IMR-90 (cell line): Measurements from ENCODE around the gene CFAP61. TPM values are rescaled to one million over a fixed set of nuclear protein-coding genes. Genes with fewer than 3 reads are reported as not detected.

Experiments used
- ATAC-seq: fragments of 200-7000 bp; cut with Tn5 transposase; 2 replicates; pipeline ENCODE4 v1.9.1; 2020; ENCODE audit warnings: low read depth, mild to moderate bottlenecking, moderate library complexity
- BruUV-seq: library from RNA; stranded (reverse); fragments of 400-500 nt; replicated peaks from 2 replicates; lab custom pipeline; 2021; lab: Mats Ljungman, UMichigan
- CTCF ChIA-PET: fragments of 300-600 bp; formaldehyde crosslinking; extraction: SDS; loops from one replicate; lab custom pipeline; 2021; ENCODE audit warnings: antibody characterized with exemption; lab: Yijun Ruan, JAX
- POLR2A ChIA-PET: fragments of 300-600 bp; sonication (Branson Sonifier 250); formaldehyde crosslinking; loops from one replicate; lab custom pipeline; 2022; ENCODE audit warnings: antibody characterized with exemption; ENCODE audit not compliant: unreplicated experiment; lab: Charles Lee
- DNase-seq: peaks from one replicate; pipeline ENCODE4 v3.0.0; 2013
- H2AFZ ChIP-seq: replicated peaks from 2 replicates; pipeline ENCODE3; 2013; ENCODE audit warnings: low read length, mild to moderate bottlenecking; ENCODE audit not compliant: poor library complexity
- H2AK5ac ChIP-seq: 2 replicates; pipeline ENCODE4 v1.6.1; 2013; ENCODE audit warnings: low read depth, low read length, inconsistent platforms
- H2AK9ac ChIP-seq: replicated peaks from 2 replicates; pipeline ENCODE3; 2013; ENCODE audit warnings: mild to moderate bottlenecking, low read depth, low read length, moderate library complexity; ENCODE audit not compliant: poor library complexity
- H2BK120ac ChIP-seq: 2 replicates; pipeline ENCODE4 v1.6.1; 2013; ENCODE audit warnings: low read depth, low read length, inconsistent platforms
- H2BK15ac ChIP-seq: 3 replicates; pipeline ENCODE4 v1.6.1; 2013; ENCODE audit warnings: low read depth, low read length, inconsistent platforms
- H2BK20ac ChIP-seq: 2 replicates; pipeline ENCODE4 v1.6.1; 2013; ENCODE audit warnings: low read depth, mild to moderate bottlenecking, inconsistent platforms, low read length, moderate library complexity
- H2BK5ac ChIP-seq: 2 replicates; pipeline ENCODE4 v1.6.1; 2013; ENCODE audit warnings: mild to moderate bottlenecking, low read depth, low read length, inconsistent platforms; ENCODE audit not compliant: poor library complexity, severe bottlenecking
- H3K14ac ChIP-seq: replicated peaks from 2 replicates; pipeline ENCODE4 v1.6.1; 2013; ENCODE audit warnings: low read depth, low read length, inconsistent platforms
- H3K18ac ChIP-seq: 2 replicates; pipeline ENCODE4 v1.6.1; 2013; ENCODE audit warnings: low read depth, low read length, control low read depth
- H3K23ac ChIP-seq: 2 replicates; pipeline ENCODE4 v1.6.1; 2013; ENCODE audit warnings: low read depth, low read length, inconsistent platforms
- H3K27ac ChIP-seq: 2 replicates; pipeline ENCODE4 v1.5.1; 2013; ENCODE audit warnings: mild to moderate bottlenecking, control low read depth, low read length; ENCODE audit not compliant: insufficient read depth
- H3K27me3 ChIP-seq: 2 replicates; pipeline ENCODE4 v1.6.1; 2013; ENCODE audit warnings: low read length; ENCODE audit not compliant: control insufficient read depth, insufficient read depth
- H3K36me3 ChIP-seq: 2 replicates; pipeline ENCODE4 v1.6.1; 2013; ENCODE audit warnings: low read length, mixed read lengths; ENCODE audit not compliant: control insufficient read depth, insufficient read depth
- H3K4ac ChIP-seq: 2 replicates; pipeline ENCODE4 v1.6.1; 2013; ENCODE audit warnings: low read depth, low read length, inconsistent platforms
- H3K4me1 ChIP-seq: 2 replicates; pipeline ENCODE4 v1.6.1; 2013; ENCODE audit warnings: low read length, mixed read lengths; ENCODE audit not compliant: control insufficient read depth, insufficient read depth
- H3K4me2 ChIP-seq: 2 replicates; pipeline ENCODE4 v1.6.1; 2013; ENCODE audit warnings: low read depth, mild to moderate bottlenecking, control low read depth, low read length, moderate library complexity
- H3K4me3 ChIP-seq: 2 replicates; pipeline ENCODE4 v1.5.1; 2013; ENCODE audit warnings: low read depth, mild to moderate bottlenecking, control low read depth, low read length, moderate library complexity; ENCODE audit not compliant: insufficient read depth
- H3K56ac ChIP-seq: 2 replicates; pipeline ENCODE4 v1.6.1; 2013; ENCODE audit warnings: low read length, inconsistent platforms; ENCODE audit not compliant: insufficient read depth; ENCODE audit errors: extremely low read depth
- H3K79me1 ChIP-seq, 2 experiments: 2 replicates each; pipeline ENCODE4 v1.6.1; 2013; ENCODE audit warnings: low read length in 2 of 2, inconsistent platforms in 1 of 2, low read depth in 1 of 2
- H3K9ac ChIP-seq: 2 replicates; pipeline ENCODE4 v1.6.1; 2013; ENCODE audit warnings: low read depth, low read length, control low read depth
- H3K9me1 ChIP-seq: 2 replicates; pipeline ENCODE4 v1.6.1; 2013; ENCODE audit warnings: low read length, inconsistent platforms; ENCODE audit not compliant: insufficient read depth
- H3K9me3 ChIP-seq: 2 replicates; pipeline ENCODE4 v1.6.1; 2013; ENCODE audit warnings: low read length; ENCODE audit not compliant: control insufficient read depth, insufficient read depth
- H4K20me1 ChIP-seq: 2 replicates; pipeline ENCODE4 v1.6.1; 2013; ENCODE audit warnings: low read length, inconsistent platforms; ENCODE audit not compliant: insufficient read depth
- H4K5ac ChIP-seq: 2 replicates; pipeline ENCODE4 v1.6.1; 2013; ENCODE audit warnings: mild to moderate bottlenecking, low read depth, low read length, control low read depth
- H4K8ac ChIP-seq, 2 experiments: 2 replicates each; pipeline ENCODE4 v1.6.1; 2013; ENCODE audit warnings: low read depth in 2 of 2, low read length in 2 of 2, control low read depth in 1 of 2, inconsistent platforms in 1 of 2
- H4K91ac ChIP-seq: 2 replicates; pipeline ENCODE4 v1.6.1; 2013; ENCODE audit warnings: low read depth, low read length, inconsistent platforms; ENCODE audit not compliant: insufficient read depth
- BHLHE40 ChIP-seq: fragments of 150-350 bp; IDR thresholded peaks from 2 replicates; pipeline ENCODE4 v1.6.1; 2016; ENCODE audit warnings: mild to moderate bottlenecking, low read depth, low read length
- CEBPB ChIP-seq: IDR thresholded peaks from 2 replicates; pipeline ENCODE4 v1.6.1; 2012; ENCODE audit warnings: low read depth, low read length, improper control_type of control experiment
- CHD1 ChIP-seq: IDR thresholded peaks from 2 replicates; pipeline ENCODE4 v1.6.1; 2012; ENCODE audit warnings: low read depth, low read length, improper control_type of control experiment
- CTCF ChIP-seq: conservative IDR thresholded peaks from 2 replicates; pipeline ENCODE4 v1.5.1; 2012; ENCODE audit warnings: mild to moderate bottlenecking, low read depth, low read length, improper control_type of control experiment
- ELK1 ChIP-seq: fragments of 150-350 bp; IDR thresholded peaks from 2 replicates; pipeline ENCODE4 v1.6.1; 2016; ENCODE audit warnings: low read depth, mild to moderate bottlenecking, low read length, moderate library complexity, borderline replicate concordance
- FOS ChIP-seq: fragments of 150-350 bp; IDR thresholded peaks from 2 replicates; pipeline ENCODE4 v1.6.1; 2016; ENCODE audit warnings: low read depth, low read length
- MAFK ChIP-seq: IDR thresholded peaks from 2 replicates; pipeline ENCODE4 v1.6.1; 2012; ENCODE audit warnings: low read depth, low read length, improper control_type of control experiment
- MAZ ChIP-seq: IDR thresholded peaks from 2 replicates; pipeline ENCODE4 v1.6.1; 2012; ENCODE audit warnings: low read depth, mild to moderate bottlenecking, low read length, improper control_type of control experiment, moderate library complexity, borderline replicate concordance
- NFE2L2 ChIP-seq: fragments of 150-350 bp; IDR thresholded peaks from 2 replicates; pipeline ENCODE4 v1.6.1; 2016; ENCODE audit warnings: low read depth, mild to moderate bottlenecking, low read length
- POLR2A ChIP-seq: IDR thresholded peaks from 2 replicates; pipeline ENCODE4 v1.6.1; 2012; ENCODE audit warnings: mild to moderate bottlenecking, low read depth, low read length
- RFX5 ChIP-seq: IDR thresholded peaks from 2 replicates; pipeline ENCODE4 v1.8.0; 2012; ENCODE audit warnings: low read depth, mild to moderate bottlenecking, low read length, moderate library complexity
- SMC3 ChIP-seq: fragments of 150-350 bp; IDR thresholded peaks from 2 replicates; pipeline ENCODE4 v1.6.1; 2016; ENCODE audit warnings: low read depth, mild to moderate bottlenecking, antibody characterized with exemption, low read length, moderate library complexity
- USF2 ChIP-seq: fragments of 150-350 bp; IDR thresholded peaks from 2 replicates; pipeline ENCODE4 v1.6.1; 2017; ENCODE audit warnings: mild to moderate bottlenecking, antibody characterized with exemption, low read length, low read depth
- WGBS, 2 experiments: methylation state at CpG; one replicate each; pipeline versions ENCODE4 v1.1.5 to v1.1.7; 2013; ENCODE audit warnings: missing lambda C conversion rate in 2 of 2; ENCODE audit not compliant: insufficient read length in 1 of 2; ENCODE audit errors: extremely low coverage in 2 of 2; 5-methylcytosine and 5-hydroxymethylcytosine counted together
- dilution Hi-C: fragments of 300-500 bp; cut with HindIII; formaldehyde crosslinking; loops from one replicate; pipeline ENCODE4 v1.14.3; 2018; ENCODE audit warnings: low sequenced_read_pairs; ENCODE audit not compliant: unreplicated experiment
- in situ Hi-C: fragments of 300-500 bp; cut with MboI; formaldehyde crosslinking; loops from 3 replicates; pipeline ENCODE4 v1.14.3; 2019; ENCODE audit warnings: low sequenced_read_pairs, inconsistent platforms, mixed read lengths
- intact Hi-C: fragments of 100-400 bp; cut with micrococcal nuclease; formaldehyde crosslinking; loops from 2 replicates; pipeline ENCODE4 v1.10.0; 2022
- polyA plus RNA-seq, 3 experiments: library from polyadenylated mRNA; depleted of rRNA; stranded (reverse); fragments of >200 nt; gene quantifications; 2 replicates each; pipeline ENCODE4 v1.2.3, GENCODE V29; 2012; ENCODE audit warnings: low replicate concordance in 1 of 3
- total RNA-seq: library from RNA; depleted of rRNA; stranded (reverse); fragments of >200 nt; gene quantifications from 2 replicates; pipeline ENCODE4 v1.2.3, GENCODE V29; 2012

CFAP61 gene
- total and polyA plus RNA-seq, 2 of the 4 experiments (the other 2 are of a cell fraction), result 0.07 TPM; not detected in 1

- CTCF ChIA-PET, result no interaction called here
- Histone ChIP-seq H3K9me1 (peaks cover 19% of the 10 kb centered on the region), H4K20me1 (peaks cover 21% of the 10 kb centered on the region), H4K91ac (no peak overlapping the region), H3K23ac (no peak overlapping the region), H3K14ac (no peak overlapping the region), H3K56ac (no peak overlapping the region), H3K18ac (no peak overlapping the region), H3K4me2 (no peak overlapping the region), H2BK15ac (no peak overlapping the region), H3K27me3 (no peaks in the 10 kb centered on the region), H3K36me3 (peaks cover 6% of the 10 kb centered on the region; the same call in 1 of the 2 replicates), H3K79me1 (peaks cover 24 to 68% of the 10 kb centered on the region in 2 experiments), H3K9ac (no peak overlapping the region), H3K4me3 (no peak overlapping the region), H2BK5ac (no peak overlapping the region), H3K4ac (no peak overlapping the region), H4K5ac (no peak overlapping the region), H2BK20ac (no peak overlapping the region), H2AK9ac (no peak overlapping the region), H3K9me3 (no peaks in the 10 kb centered on the region), H2AK5ac (no peak overlapping the region), H4K8ac (no peak overlapping the region), H2AFZ (no peak overlapping the region), H3K4me1 (peaks cover 20% of the 10 kb centered on the region), H2BK120ac (no peak overlapping the region), H3K27ac (no peak overlapping the region)
- BruUV-seq, result no TSS peak
- DNase-seq, result no peak
- TF ChIP-seq BHLHE40, result no peak
- no peak for TF ChIP-seq CTCF
- TF ChIP-seq RFX5, result no peak
- no peak for TF ChIP-seq USF2
- TF ChIP-seq MAZ, result no peak
- TF ChIP-seq SMC3, result no peak
- no peak for TF ChIP-seq CHD1
- TF ChIP-seq NFE2L2, result no peak
- no peak for TF ChIP-seq MAFK
- TF ChIP-seq FOS, result no peak
- TF ChIP-seq POLR2A, result no peak
- TF ChIP-seq CEBPB, result no peak
- no peak for TF ChIP-seq ELK1
- intact Hi-C loops (no loop called here), in situ Hi-C loops (no loop called here), dilution Hi-C loops (no loop called here)
- ATAC-seq, result no peak
- WGBS, 2 experiments, result 100% methylated on average over 2 of the region's 11 CpGs; no CpG with 5 or more reads in 1 of the 2 experiments
- POLR2A ChIA-PET, result no interaction called here
Observed at GRCh38 chr20:20020908-20021307, 31.4 kb upstream of the CFAP61 start.
